H9 (cell line): ENCODE results near the gene SLC38A9. TPM values are rescaled to one million over a fixed set of nuclear protein-coding genes. Genes with fewer than 3 reads are reported as not detected.

Experiments used
- DNase-seq: peaks from one replicate; pipeline ENCODE4 v3.0.0-alpha.2; 2017
- H2AFZ ChIP-seq: one replicate; pipeline ENCODE4 v1.6.1; 2013; ENCODE audit warnings: mild to moderate bottlenecking, low read length, control low read depth, moderate library complexity
- H2AK5ac ChIP-seq: 2 replicates; pipeline ENCODE4 v1.6.1; 2013; ENCODE audit warnings: low read length, control low read depth, mixed read lengths; ENCODE audit not compliant: insufficient read length
- H2BK120ac ChIP-seq: one replicate; pipeline ENCODE4 v1.6.1; 2013; ENCODE audit warnings: low read depth, mild to moderate bottlenecking, low read length, control low read depth, inconsistent platforms; ENCODE audit not compliant: poor library complexity, severe bottlenecking
- H2BK12ac ChIP-seq: 2 replicates; pipeline ENCODE4 v1.6.1; 2013; ENCODE audit warnings: low read length, control low read depth, mixed read lengths, low read depth; ENCODE audit not compliant: insufficient read length
- H2BK15ac ChIP-seq: 2 replicates; pipeline ENCODE4 v1.6.1; 2013; ENCODE audit warnings: low read depth, low read length, control low read depth
- H2BK20ac ChIP-seq: one replicate; pipeline ENCODE4 v1.6.1; 2013; ENCODE audit warnings: low read depth, mild to moderate bottlenecking, low read length, control low read depth, inconsistent platforms; ENCODE audit not compliant: poor library complexity, severe bottlenecking
- H2BK5ac ChIP-seq: 2 replicates; pipeline ENCODE4 v1.6.1; 2013; ENCODE audit warnings: low read length, control low read depth, mixed read lengths; ENCODE audit not compliant: insufficient read length
- H3K14ac ChIP-seq: 2 replicates; pipeline ENCODE4 v1.6.1; 2013; ENCODE audit warnings: low read length, control low read depth; ENCODE audit not compliant: insufficient read depth
- H3K18ac ChIP-seq: 2 replicates; pipeline ENCODE4 v1.6.1; 2013; ENCODE audit warnings: low read depth, mild to moderate bottlenecking, mixed read lengths, low read length, control low read depth; ENCODE audit not compliant: insufficient read length
- H3K23ac ChIP-seq: 2 replicates; pipeline ENCODE4 v1.6.1; 2013; ENCODE audit warnings: low read length, control low read depth, mixed read lengths, low read depth; ENCODE audit not compliant: insufficient read length
- H3K23me2 ChIP-seq: 2 replicates; pipeline ENCODE4 v1.6.1; 2013; ENCODE audit warnings: low read depth, mild to moderate bottlenecking, mixed read lengths, low read length, control low read depth; ENCODE audit not compliant: insufficient read length, poor library complexity, severe bottlenecking
- H3K27ac ChIP-seq: 2 replicates; pipeline ENCODE4 v1.5.1; 2013; ENCODE audit warnings: low read length, control low read depth, mixed read lengths, low read depth; ENCODE audit not compliant: insufficient read length
- H3K27me3 ChIP-seq: 2 replicates; pipeline ENCODE4 v1.6.1; 2013; ENCODE audit warnings: low read length, control low read depth, inconsistent platforms; ENCODE audit not compliant: insufficient read depth
- H3K4ac ChIP-seq: 2 replicates; pipeline ENCODE4 v1.6.1; 2013; ENCODE audit warnings: low read depth, mild to moderate bottlenecking, control low read depth, inconsistent platforms, low read length, moderate library complexity
- H3K4me1 ChIP-seq: 2 replicates; pipeline ENCODE4 v1.6.1; 2013; ENCODE audit warnings: low read length, control low read depth, inconsistent platforms; ENCODE audit not compliant: insufficient read depth
- H3K4me2 ChIP-seq: 2 replicates; pipeline ENCODE4 v1.6.1; 2013; ENCODE audit warnings: low read length, control low read depth, mixed read lengths; ENCODE audit not compliant: insufficient read length, insufficient read depth
- H3K56ac ChIP-seq: 2 replicates; pipeline ENCODE4 v1.6.1; 2013; ENCODE audit warnings: low read depth, mild to moderate bottlenecking, mixed read lengths, low read length, control low read depth; ENCODE audit not compliant: insufficient read length
- H3K79me1 ChIP-seq: 2 replicates; pipeline ENCODE4 v1.6.1; 2013; ENCODE audit warnings: low read depth, mild to moderate bottlenecking, moderate library complexity, low read length, control low read depth, inconsistent platforms; ENCODE audit not compliant: insufficient read depth, poor library complexity, severe bottlenecking
- H3K79me2 ChIP-seq: 2 replicates; pipeline ENCODE4 v1.6.1; 2013; ENCODE audit warnings: low read length, control low read depth, inconsistent platforms; ENCODE audit not compliant: insufficient read depth
- H3K9ac ChIP-seq: 2 replicates; pipeline ENCODE4 v1.6.1; 2013; ENCODE audit warnings: low read length, control low read depth, mixed read lengths; ENCODE audit not compliant: insufficient read length; ENCODE audit errors: extremely low read depth
- H3K9me3 ChIP-seq: one replicate; pipeline ENCODE4 v1.6.1; 2013; ENCODE audit warnings: low read depth, low read length, inconsistent platforms; ENCODE audit not compliant: control insufficient read depth
- H3T11ph ChIP-seq: one replicate; pipeline ENCODE4 v1.6.1; 2013; ENCODE audit warnings: mild to moderate bottlenecking, low read length, control low read depth, inconsistent platforms
- H4K20me1 ChIP-seq: one replicate; pipeline ENCODE4 v1.6.1; 2013; ENCODE audit not compliant: control insufficient read depth, insufficient read length, insufficient read depth
- H4K5ac ChIP-seq: 2 replicates; pipeline ENCODE4 v1.6.1; 2013; ENCODE audit warnings: low read depth, mild to moderate bottlenecking, mixed read lengths, low read length, control low read depth; ENCODE audit not compliant: insufficient read length
- H4K8ac ChIP-seq: replicated peaks from 2 replicates; pipeline ENCODE4 v1.6.1; 2013; ENCODE audit warnings: low read length, control low read depth, mixed read lengths, low read depth; ENCODE audit not compliant: insufficient read length
- H4K91ac ChIP-seq: 2 replicates; pipeline ENCODE4 v1.6.1; 2013; ENCODE audit warnings: low read depth, mild to moderate bottlenecking, moderate library complexity, mixed read lengths, low read length, control low read depth; ENCODE audit not compliant: insufficient read length
- H3K27ac Mint-ChIP-seq, 3 experiments: 2 replicates in 2 of 3; 3 replicates in 1 of 3; pipeline ENCODE4 v1.8.0; 2020 to 2021; ENCODE audit warnings: mixed read lengths in 3 of 3, mild to moderate bottlenecking in 1 of 3, moderate library complexity in 1 of 3
- H3K27me3 Mint-ChIP-seq: 2 replicates; pipeline ENCODE4 v1.8.0; 2021; ENCODE audit warnings: low read depth, mild to moderate bottlenecking, moderate library complexity, mixed read lengths
- H3K36me3 Mint-ChIP-seq, 3 experiments: 2 replicates in 2 of 3; 3 replicates in 1 of 3; pipeline ENCODE4 v1.8.0; 2020 to 2021; ENCODE audit warnings: low read depth in 3 of 3, mixed read lengths in 3 of 3; ENCODE audit not compliant: insufficient read depth in 1 of 3
- H3K4me1 Mint-ChIP-seq, 2 experiments: 2 replicates each; pipeline ENCODE4 v1.8.0; 2020; ENCODE audit warnings: mixed read lengths in 2 of 2
- H3K4me3 Mint-ChIP-seq, 2 experiments: 2 replicates in 1 of 2; 3 replicates in 1 of 2; pipeline ENCODE4 v1.8.0; 2020 to 2021; ENCODE audit warnings: mild to moderate bottlenecking in 2 of 2, mixed read lengths in 2 of 2, moderate library complexity in 1 of 2
- H3K9me3 Mint-ChIP-seq, 2 experiments: 2 replicates in 1 of 2; 3 replicates in 1 of 2; pipeline ENCODE4 v1.8.0; 2020; ENCODE audit warnings: mild to moderate bottlenecking in 2 of 2, mixed read lengths in 2 of 2, moderate library complexity in 1 of 2
- CTCF ChIP-seq: fragments of 200-600 bp; sonication (generic); conservative IDR thresholded peaks from 3 replicates; pipeline ENCODE4 v1.8.0; 2021; ENCODE audit warnings: antibody characterized with exemption, mild to moderate bottlenecking
- WGBS: extraction: QIAGEN DNeasy Blood & Tissue Kit; methylation state at CpG from one replicate; pipeline ENCODE4 v1.1.7; 2013; ENCODE audit warnings: missing lambda C conversion rate, low lambda C conversion rate, mixed read lengths; ENCODE audit not compliant: insufficient read length; ENCODE audit errors: extremely low coverage; 5-methylcytosine and 5-hydroxymethylcytosine counted together
- total RNA-seq: library from RNA; stranded (reverse); gene quantifications from 2 replicates; pipeline ENCODE4 v1.2.1, GENCODE V29; 2021

SLC38A9 gene
- total RNA-seq, 1 experiment from 2014 or later: 48.5 TPM

- H3K79me2 ChIP-seq: no peaks in the 10 kb centered on the region
- no peaks in the 10 kb centered on the region for H3K23me2 ChIP-seq
- H2BK120ac ChIP-seq: no peak overlapping the region
- H4K5ac ChIP-seq: no peak overlapping the region
- H2AK5ac ChIP-seq: no peak overlapping the region
- no peak overlapping the region for H3K18ac ChIP-seq
- no peaks in the 10 kb centered on the region for H3K4me1 ChIP-seq
- no peaks in the 10 kb centered on the region for H3K27me3 ChIP-seq
- WGBS: no CpG with 5 or more reads among the region's 9 CpGs
- H3K27me3 Mint-ChIP-seq: no peaks in the 10 kb centered on the region
- H3K4ac ChIP-seq: no peak overlapping the region
- H2BK20ac ChIP-seq: no peak overlapping the region
- no peak overlapping the region for H3K9ac ChIP-seq
- no peak overlapping the region for H3K4me3 Mint-ChIP-seq
- no peaks in the 10 kb centered on the region for H3K79me1 ChIP-seq
- no peak for TF ChIP-seq CTCF
- no peaks in the 10 kb centered on the region for H4K20me1 ChIP-seq
- H3K4me1 Mint-ChIP-seq: peaks cover 9 to 13% of the 10 kb centered on the region in 2 experiments
- H4K8ac ChIP-seq: no peak overlapping the region
- no peak overlapping the region for H4K91ac ChIP-seq
- DNase-seq: no peak
- H3K27ac Mint-ChIP-seq: peak overlapping the region in 1 of 3 experiments; percentile 13; a peak in 1 of 7 replicates
- no peak overlapping the region for H3K56ac ChIP-seq
- no peak overlapping the region for H2AFZ ChIP-seq
- no peak overlapping the region for H3K4me2 ChIP-seq
- no peak overlapping the region for H3K27ac ChIP-seq
- no peak overlapping the region for H3T11ph ChIP-seq
- no peaks in the 10 kb centered on the region for H3K9me3 ChIP-seq
- no peaks in the 10 kb centered on the region for H3K36me3 Mint-ChIP-seq
- no peak overlapping the region for H3K14ac ChIP-seq
- no peak overlapping the region for H2BK12ac ChIP-seq
- no peaks in the 10 kb centered on the region; a peak in 1 of 5 replicates for H3K9me3 Mint-ChIP-seq
- H2BK5ac ChIP-seq: no peak overlapping the region
- H3K23ac ChIP-seq: no peak overlapping the region
- H2BK15ac ChIP-seq: no peak overlapping the region
Measured at GRCh38 chr5:55583578-55583977, 128.5 kb downstream of the SLC38A9 start.
